ENCODE results near the gene RTN4R. TPM values are rescaled to one million over a fixed set of nuclear protein-coding genes. Genes with fewer than 3 reads are reported as not detected.
"Not testable (repeated sequence)": the region's sequence is repeated elsewhere in the genome, so short reads cannot be mapped to it uniquely, and the experiment has no call there.

Gene RTN4R
- total RNA-seq, 1 donor, result 8.9 TPM

GRCh38 chr22:20289182-20290044, 21.3 kb upstream of the RTN4R start:
- DNase-seq (ENCODE audit: low read depth in 2 of 3, low spot score in 2 of 3), result not testable (repeated sequence)

- DNase-seq (ENCODE audit: low read depth in 2 of 3, low spot score in 2 of 3), result not testable (repeated sequence)
These were observed 18.8 kb upstream of the RTN4R start for GRCh38 chr22:20286784-20287423.

DNA sequence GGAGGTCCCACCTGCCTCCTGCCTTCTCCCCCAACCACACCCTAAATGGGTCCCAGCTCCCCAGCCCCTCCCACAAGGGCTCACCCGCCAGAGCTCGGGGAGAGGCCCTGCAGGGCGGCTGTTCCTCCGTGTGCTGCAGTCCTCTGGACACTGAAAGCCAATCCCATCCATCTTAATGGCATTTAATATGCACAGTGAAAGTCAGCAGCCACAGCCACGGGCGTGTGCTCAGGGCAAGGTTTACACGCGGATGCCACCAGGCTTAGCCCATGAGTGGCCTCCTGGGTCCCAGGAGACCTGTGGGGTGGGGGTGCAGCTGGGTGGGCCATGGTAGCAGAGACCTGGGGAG, 18.2 kb upstream of the RTN4R start:
- not testable (repeated sequence) for DNase-seq (ENCODE audit: low read depth in 2 of 3, low spot score in 2 of 3)

DNA sequence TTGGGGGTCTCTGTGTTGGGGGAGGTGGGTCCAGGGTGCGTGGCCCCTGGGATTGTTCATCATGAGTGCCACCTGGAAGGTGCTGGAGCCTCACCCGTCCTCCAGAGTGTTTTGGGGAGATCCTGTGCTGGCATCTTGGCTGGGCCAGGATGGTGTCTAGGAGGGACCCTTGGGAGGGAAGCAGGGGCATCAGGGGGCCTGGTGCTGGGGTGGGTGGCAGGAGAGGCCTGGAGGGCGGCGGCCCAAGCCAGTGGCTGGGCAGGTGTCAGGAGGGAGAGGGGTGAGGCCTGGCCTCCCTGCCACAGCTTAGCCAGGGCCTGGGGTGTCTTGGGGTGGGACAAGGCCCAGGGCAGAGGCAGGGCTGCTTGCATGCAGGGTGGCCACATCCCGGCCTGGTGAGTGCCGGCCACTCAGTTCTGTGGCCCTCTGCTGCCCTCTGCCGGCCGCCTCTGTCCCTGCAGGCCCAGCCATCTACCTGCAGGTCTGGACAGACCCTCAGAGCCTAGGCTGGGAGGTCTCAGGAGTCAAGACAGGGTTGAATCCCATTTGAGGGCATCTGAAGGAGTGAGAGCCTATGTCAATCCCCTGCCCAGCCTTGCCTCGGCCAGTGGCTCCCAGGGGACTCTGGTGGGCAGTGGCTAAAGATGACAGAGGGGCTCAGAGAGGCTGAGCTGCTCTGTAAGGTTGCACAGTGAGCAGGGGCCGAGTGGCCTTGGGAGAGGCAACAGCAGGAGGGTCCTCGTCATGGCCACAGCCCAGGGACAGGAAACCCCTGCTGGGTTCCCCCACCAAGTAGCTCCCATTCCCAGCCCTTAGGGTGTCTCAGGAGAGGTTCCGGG, 17.6 kb upstream of the RTN4R start:
- DNase-seq (ENCODE audit: low read depth in 2 of 3, low spot score in 2 of 3), result peak; percentile 39 to 60 (median 42)

- DNase-seq (ENCODE audit: low read depth in 2 of 3, low spot score in 2 of 3), result no peak
These were observed 16.5 kb upstream of the RTN4R start for GRCh38 chr22:20284471-20285086.

DNA sequence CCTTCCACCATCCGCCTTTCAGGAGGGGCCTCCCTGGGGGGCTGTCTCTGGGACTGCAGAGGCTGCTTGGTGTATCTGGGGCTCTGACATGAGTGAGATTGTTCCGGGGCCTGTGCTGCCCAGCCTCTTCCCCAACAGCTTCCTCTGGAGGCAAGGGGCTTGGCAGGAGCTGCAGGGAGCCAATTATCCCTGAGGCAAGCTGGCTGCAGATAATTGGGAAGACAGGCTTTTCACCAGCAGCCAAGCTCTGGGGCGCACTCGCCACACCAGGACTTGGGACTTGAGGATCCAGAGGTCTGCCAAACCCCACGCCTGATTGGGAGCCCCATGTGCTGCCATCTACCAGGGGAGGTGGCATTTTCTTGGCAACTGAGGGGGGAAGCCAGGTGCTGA, 15.6 kb upstream of the RTN4R start:
- DNase-seq (ENCODE audit: low read depth in 2 of 3, low spot score in 2 of 3), result no peak

DNA sequence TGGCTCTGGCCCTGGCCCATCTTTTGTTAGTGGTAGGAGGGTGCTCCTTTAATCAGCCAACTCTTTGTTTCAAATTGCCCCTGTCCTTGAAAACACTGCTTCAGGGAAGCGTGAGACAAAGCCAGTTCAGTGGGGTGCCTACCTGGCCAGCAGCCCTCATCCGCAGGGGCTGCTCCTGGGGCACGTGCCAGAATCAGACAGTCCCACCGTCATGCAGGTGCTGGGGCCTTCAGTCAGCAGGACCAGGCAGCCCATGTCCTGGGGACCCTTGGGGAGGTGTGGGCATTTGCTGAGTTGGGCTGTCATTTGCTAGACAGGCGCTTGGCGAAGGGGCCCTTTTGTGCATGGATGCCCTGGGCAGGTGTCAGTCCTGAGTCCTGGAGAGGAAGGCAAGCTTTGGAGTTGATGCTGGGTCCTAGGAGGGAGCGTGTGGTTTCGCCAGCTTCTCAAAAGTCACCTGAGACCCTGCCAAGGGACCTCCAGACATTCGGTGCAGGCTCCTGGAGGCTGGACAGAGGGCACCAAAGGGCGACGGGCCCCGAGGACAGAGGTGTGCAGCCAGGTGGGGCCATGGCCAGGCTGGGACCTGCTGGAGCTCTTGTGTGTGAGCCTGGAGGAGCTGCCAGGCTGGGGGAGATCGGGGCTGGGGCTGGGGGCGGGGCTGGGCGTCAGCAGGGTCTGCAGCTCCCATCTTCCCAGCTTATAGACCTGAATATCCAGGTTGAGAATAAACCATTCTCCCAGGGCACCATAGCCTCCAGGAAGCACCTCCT, 15.0 kb upstream of the RTN4R start:
- no peak for DNase-seq (ENCODE audit: low read depth in 2 of 3, low spot score in 2 of 3)

GRCh38 chr22:20281891-20282290, 13.8 kb upstream of the RTN4R start:
- DNase-seq (ENCODE audit: low read depth in 2 of 3, low spot score in 2 of 3), result no peak

DNA sequence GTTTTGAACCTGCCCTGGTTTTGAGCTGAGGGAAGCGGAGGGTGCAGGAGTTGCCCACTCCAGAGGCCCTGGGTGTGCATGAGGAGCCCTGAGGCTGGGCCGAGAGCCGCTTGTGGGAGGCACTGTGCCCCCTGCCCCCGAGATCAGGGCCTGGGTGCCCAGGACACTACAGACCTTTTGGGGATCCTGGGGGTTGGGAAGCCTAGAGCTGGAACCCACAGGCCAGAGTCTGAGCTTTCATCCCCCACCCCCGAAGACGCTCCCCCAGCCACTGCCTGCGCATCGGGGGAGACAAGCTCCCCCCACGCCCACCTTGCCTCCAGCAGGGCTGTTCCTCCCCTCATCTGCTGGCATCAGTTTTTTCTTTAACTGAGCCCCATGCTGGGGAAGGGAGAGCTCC, 13.4 kb upstream of the RTN4R start:
- not testable (repeated sequence) for DNase-seq (ENCODE audit: low read depth in 2 of 3, low spot score in 2 of 3)

DNA sequence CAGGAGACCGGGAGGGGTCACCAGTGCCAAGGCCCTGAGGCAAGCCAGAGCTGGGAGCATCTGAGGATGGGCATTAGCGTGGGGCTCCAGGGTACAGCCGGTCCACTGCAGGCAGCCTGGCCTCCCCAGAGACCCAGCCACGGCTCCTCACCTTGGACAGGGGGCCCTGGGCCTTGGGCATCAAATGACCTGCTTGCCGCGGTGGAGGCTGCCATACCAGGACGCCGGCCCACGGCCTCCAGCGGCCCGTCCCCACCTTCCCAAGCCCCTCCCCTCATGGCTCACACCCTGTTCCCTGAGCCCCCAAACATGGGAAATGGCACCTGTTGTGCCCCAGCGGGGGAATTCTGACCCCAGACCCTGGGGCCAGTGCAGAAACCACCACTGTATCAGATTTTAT, 12.7 kb upstream of the RTN4R start:
- no peak for DNase-seq (ENCODE audit: low read depth in 2 of 3, low spot score in 2 of 3)

GRCh38 chr22:20280163-20280562, 12.0 kb upstream of the RTN4R start:
- not testable (repeated sequence) for DNase-seq (ENCODE audit: low read depth in 2 of 3, low spot score in 2 of 3)

- DNase-seq (ENCODE audit: low read depth in 2 of 3, low spot score in 2 of 3), result no peak
These were observed 11.6 kb upstream of the RTN4R start for GRCh38 chr22:20279662-20280134.

- not testable (repeated sequence) for DNase-seq (ENCODE audit: low read depth in 2 of 3, low spot score in 2 of 3)
These were observed 10.8 kb upstream of the RTN4R start for GRCh38 chr22:20278726-20279490.

- not testable (repeated sequence) for DNase-seq (ENCODE audit: low read depth in 2 of 3, low spot score in 2 of 3)
These were observed 10.0 kb upstream of the RTN4R start for GRCh38 chr22:20277936-20278635.

DNA sequence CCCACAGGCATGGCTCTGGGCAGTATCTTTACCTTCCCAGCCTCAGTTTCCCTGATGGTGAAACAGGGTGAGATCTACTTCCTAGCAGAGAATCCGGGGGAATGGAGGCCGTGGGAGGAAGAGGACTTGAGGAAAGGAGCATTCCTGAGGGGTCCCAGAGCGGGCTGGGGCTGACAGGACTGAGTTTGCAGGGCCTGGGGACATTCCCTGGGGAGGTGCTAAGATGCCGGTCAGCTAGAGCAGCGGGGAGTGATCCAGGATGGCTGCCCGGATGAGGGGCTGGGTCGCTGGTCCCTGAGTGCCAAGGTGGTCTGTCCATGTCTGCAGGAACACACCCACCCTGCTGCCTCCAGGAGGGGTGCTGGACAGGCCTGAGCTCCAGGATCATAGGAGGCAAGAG, 8.3 kb upstream of the RTN4R start:
- no peak for DNase-seq (ENCODE audit: low read depth in 2 of 3, low spot score in 2 of 3)

DNA sequence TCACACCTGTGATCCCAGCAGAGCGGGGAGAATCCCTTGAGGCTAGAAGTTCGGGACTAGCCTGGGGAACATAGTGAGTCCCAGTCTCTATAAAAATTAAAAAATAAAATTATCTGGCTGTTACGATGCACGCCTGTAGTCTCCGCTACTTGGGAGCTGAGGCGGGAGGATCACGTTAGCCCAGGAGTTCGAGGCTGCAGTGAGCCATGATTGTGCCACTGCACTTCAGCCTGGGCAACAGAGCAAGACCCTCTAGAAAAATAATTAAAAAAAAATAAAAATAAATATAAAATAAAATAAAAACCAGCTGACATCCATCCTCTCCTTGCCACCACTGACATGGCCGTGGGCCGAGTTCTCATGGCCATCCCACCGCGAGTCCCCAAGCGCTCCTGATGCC, 7.7 kb upstream of the RTN4R start:
- no peak for DNase-seq (ENCODE audit: low read depth in 2 of 3, low spot score in 2 of 3)

GRCh38 chr22:20275325-20275724, 7.2 kb upstream of the RTN4R start:
- DNase-seq (ENCODE audit: low read depth in 2 of 3, low spot score in 2 of 3), result not testable (repeated sequence)

GRCh38 chr22:20274374-20274773, 6.3 kb upstream of the RTN4R start:
- not testable (repeated sequence) for DNase-seq (ENCODE audit: low read depth in 2 of 3, low spot score in 2 of 3)

- DNase-seq (ENCODE audit: low read depth in 2 of 3, low spot score in 2 of 3), result no peak
These were observed 5.7 kb upstream of the RTN4R start for GRCh38 chr22:20273758-20274181.

Measured in hematopoietic multipotent progenitor cell (in vitro differentiated cells).